Measurements from ENCODE around the gene MTG1.

MTG1 gene

GRCh38 chr10:133455196-133455595 is 61.2 kb downstream of the MTG1 start:
- Histone ChIP-seq H4K20me1 (ENCODE audit: insufficient read depth, low read length, poor library complexity, severe bottlenecking) (peaks cover 6% of the 10 kb centered on the region), H3K79me2 (ENCODE audit: insufficient read depth, low read length) (peaks cover 49% of the 10 kb centered on the region), H2AFZ (ENCODE audit: low read length) (no peak overlapping the region), H3K9me3 (ENCODE audit: insufficient read depth, low read depth, low read length) (no peaks in the 10 kb centered on the region), H3K9ac (ENCODE audit: low read depth, low read length, poor library complexity, severe bottlenecking) (peak overlapping the region; percentile 85), H3K36me3 (ENCODE audit: insufficient read depth, low read length) (no peaks in the 10 kb centered on the region), H3K4me3 (ENCODE audit: low read length, poor library complexity, severe bottlenecking) (peak overlapping the region; percentile 75), H3K27me3 (ENCODE audit: insufficient read depth, low read length, poor library complexity, severe bottlenecking) (no peaks in the 10 kb centered on the region), H3K4me2 (ENCODE audit: low read depth, low read length, poor library complexity, severe bottlenecking) (peak overlapping the region; percentile 83), H3K9me2 (replicated peaks; ENCODE audit: low read depth, low read length) (no peaks in the 10 kb centered on the region), H3F3A (ENCODE audit: low read depth) (no peaks in the 10 kb centered on the region), H3K4me1 (ENCODE audit: insufficient read depth, low read length, poor library complexity, severe bottlenecking) (peaks cover 25% of the 10 kb centered on the region)
- TF ChIP-seq CTCF (conservative IDR thresholded peaks at IDR 0.05; ENCODE audit: low read length) (no peak), EZH2phosphoT487 (IDR thresholded peaks at IDR 0.05; ENCODE audit: borderline replicate concordance) (no peak)

- no peaks in the 10 kb centered on the region for H3K9me2 ChIP-seq (replicated peaks; ENCODE audit: low read depth, low read length)
- H3F3A ChIP-seq (ENCODE audit: low read depth): no peaks in the 10 kb centered on the region
- peak overlapping the region; percentile 83 for H3K4me2 ChIP-seq (ENCODE audit: low read depth, low read length, poor library complexity, severe bottlenecking)
- no peaks in the 10 kb centered on the region for H3K9me3 ChIP-seq (ENCODE audit: insufficient read depth, low read depth, low read length)
- peaks cover 49% of the 10 kb centered on the region for H3K79me2 ChIP-seq (ENCODE audit: insufficient read depth, low read length)
- H3K9ac ChIP-seq (ENCODE audit: low read depth, low read length, poor library complexity, severe bottlenecking): peak overlapping the region; percentile 85
- H2AFZ ChIP-seq (ENCODE audit: low read length): no peak overlapping the region
- peaks cover 25% of the 10 kb centered on the region for H3K4me1 ChIP-seq (ENCODE audit: insufficient read depth, low read length, poor library complexity, severe bottlenecking)
- no peaks in the 10 kb centered on the region for H3K27me3 ChIP-seq (ENCODE audit: insufficient read depth, low read length, poor library complexity, severe bottlenecking)
- H3K36me3 ChIP-seq (ENCODE audit: insufficient read depth, low read length): no peaks in the 10 kb centered on the region
- no peak for TF ChIP-seq EZH2phosphoT487 (IDR thresholded peaks at IDR 0.05; ENCODE audit: borderline replicate concordance)
- TF ChIP-seq CTCF (conservative IDR thresholded peaks at IDR 0.05; ENCODE audit: low read length): no peak
- H3K4me3 ChIP-seq (ENCODE audit: low read length, poor library complexity, severe bottlenecking): peak overlapping the region; percentile 75
- peaks cover 6% of the 10 kb centered on the region for H4K20me1 ChIP-seq (ENCODE audit: insufficient read depth, low read length, poor library complexity, severe bottlenecking)
Measured at GRCh38 chr10:133455611-133456031, 61.7 kb downstream of the MTG1 start.

- no peak overlapping the region for H2AFZ ChIP-seq (ENCODE audit: low read length)
- H3K4me1 ChIP-seq (ENCODE audit: insufficient read depth, low read length, poor library complexity, severe bottlenecking): peaks cover 25% of the 10 kb centered on the region
- TF ChIP-seq EZH2phosphoT487 (IDR thresholded peaks at IDR 0.05; ENCODE audit: borderline replicate concordance) (no peak), CTCF (conservative IDR thresholded peaks at IDR 0.05; ENCODE audit: low read length) (no peak)
- H3K4me2 ChIP-seq (ENCODE audit: low read depth, low read length, poor library complexity, severe bottlenecking): peak overlapping the region; percentile 83
- no peaks in the 10 kb centered on the region for H3F3A ChIP-seq (ENCODE audit: low read depth)
- H3K9me2 ChIP-seq (replicated peaks; ENCODE audit: low read depth, low read length): no peaks in the 10 kb centered on the region
- peaks cover 49% of the 10 kb centered on the region for H3K79me2 ChIP-seq (ENCODE audit: insufficient read depth, low read length)
- H3K9ac ChIP-seq (ENCODE audit: low read depth, low read length, poor library complexity, severe bottlenecking): peak overlapping the region; percentile 85
- peak overlapping the region; percentile 75 for H3K4me3 ChIP-seq (ENCODE audit: low read length, poor library complexity, severe bottlenecking)
- H4K20me1 ChIP-seq (ENCODE audit: insufficient read depth, low read length, poor library complexity, severe bottlenecking): peaks cover 6% of the 10 kb centered on the region
- H3K27me3 ChIP-seq (ENCODE audit: insufficient read depth, low read length, poor library complexity, severe bottlenecking): no peaks in the 10 kb centered on the region
- no peaks in the 10 kb centered on the region for H3K36me3 ChIP-seq (ENCODE audit: insufficient read depth, low read length)
- H3K9me3 ChIP-seq (ENCODE audit: insufficient read depth, low read depth, low read length): no peaks in the 10 kb centered on the region
Measured at GRCh38 chr10:133456041-133456951, 62.3 kb downstream of the MTG1 start.

All from Loucy (cell line).